Activated CD4-positive, alpha-beta T cell treated with anti-CD3 and anti-CD28 coated beads for 1 hour (primary cell): Measurements from ENCODE around the gene GNA12.
A peak's percentile ranks its signal among the peaks of the same experiment; 100 is the strongest.
"Not testable (repeated sequence)": the region's sequence is repeated elsewhere in the genome, so short reads cannot be mapped to it uniquely, and the experiment has no call there.

Source experiments
- DNase-seq: peaks from one replicate; pipeline ENCODE4 v3.0.0-alpha.2; 2020

The GNA12 gene

DNA sequence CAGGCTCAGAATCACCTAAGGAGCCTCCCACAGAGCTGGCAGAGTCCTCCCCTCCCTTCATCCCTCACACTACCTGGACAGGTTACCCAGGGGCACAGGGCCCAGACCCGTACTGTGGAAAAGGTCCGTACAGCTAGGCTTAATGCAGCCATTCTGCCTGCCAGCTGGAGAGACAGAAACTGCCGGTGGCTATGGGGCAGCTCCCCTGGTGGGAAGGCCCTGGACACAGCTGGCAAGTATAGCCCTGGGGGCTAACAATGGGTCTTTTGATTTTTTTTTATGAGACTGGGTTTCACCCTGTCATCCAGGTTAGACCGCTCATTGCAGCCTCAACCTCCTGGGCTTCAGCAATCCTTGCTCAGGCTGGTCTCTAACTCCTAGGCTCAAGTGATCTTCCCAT, 68.3 kb downstream of the GNA12 start:
- no peak for DNase-seq

DNA sequence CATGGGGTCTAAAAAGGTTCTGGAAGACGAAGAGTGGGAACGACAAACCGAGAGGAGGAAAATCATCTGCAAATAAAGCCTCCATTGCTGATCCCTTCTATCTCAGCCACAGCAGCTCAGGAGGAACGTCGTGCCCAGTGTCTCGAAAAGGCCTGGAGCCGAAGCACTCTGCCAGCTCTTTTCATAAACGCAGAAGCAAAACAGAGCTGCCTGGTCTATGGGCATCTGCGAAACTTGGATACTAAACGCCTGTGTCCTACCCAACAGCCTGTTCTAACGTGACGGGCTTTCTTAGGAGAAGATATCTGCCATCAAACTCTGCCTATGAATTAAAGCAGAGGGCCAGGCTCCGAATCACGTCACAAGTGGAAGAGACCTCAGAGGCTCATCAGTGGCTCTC, 68.7 kb downstream of the GNA12 start:
- DNase-seq: no peak

- no peak for DNase-seq
Measured at GRCh38 chr7:2774935-2775334, 69.2 kb downstream of the GNA12 start.

DNA sequence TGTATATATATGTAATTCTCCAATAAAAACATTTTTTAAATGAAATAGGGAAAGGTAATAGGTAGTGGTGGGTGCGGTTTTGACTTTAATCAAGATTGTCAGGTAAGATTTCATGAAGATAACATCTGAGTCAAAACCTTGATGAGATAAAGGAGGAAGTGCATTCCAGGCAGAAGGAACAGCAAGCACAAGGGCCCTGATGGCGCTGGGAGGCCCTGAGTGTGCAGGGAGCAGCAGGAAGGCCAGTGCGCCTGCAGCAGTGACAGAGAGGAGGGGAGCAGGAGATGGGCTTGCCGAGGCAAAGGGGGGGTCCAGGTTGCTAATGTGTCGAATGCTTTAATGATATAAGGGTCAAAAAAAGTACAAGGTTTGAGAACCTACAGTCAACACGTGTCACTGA, 69.8 kb downstream of the GNA12 start:
- DNase-seq: no peak

- no peak for DNase-seq
Measured at GRCh38 chr7:2773608-2774007, 70.5 kb downstream of the GNA12 start.

DNA sequence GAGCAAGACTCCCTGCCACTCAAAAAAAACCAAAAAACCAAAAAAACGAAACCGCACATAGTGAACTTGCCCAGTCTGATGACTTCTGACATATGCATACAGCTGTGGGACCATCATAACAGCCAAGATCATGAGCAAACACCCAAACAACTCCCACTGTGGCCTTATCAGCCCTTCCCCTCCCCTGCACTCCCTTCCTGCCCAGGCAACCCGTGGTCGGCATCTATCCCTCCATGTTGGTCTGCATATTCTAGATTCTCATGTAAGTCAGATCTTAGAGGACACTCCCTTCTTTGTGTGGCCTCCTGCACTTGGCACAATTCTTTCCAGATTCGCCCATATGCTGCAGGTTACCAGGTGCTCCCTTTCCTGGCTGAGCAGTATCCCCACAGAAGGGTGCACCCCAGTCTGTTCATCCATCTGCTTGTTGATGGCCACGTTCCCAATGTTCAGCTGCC, 72.8 kb downstream of the GNA12 start:
- no peak for DNase-seq

DNA sequence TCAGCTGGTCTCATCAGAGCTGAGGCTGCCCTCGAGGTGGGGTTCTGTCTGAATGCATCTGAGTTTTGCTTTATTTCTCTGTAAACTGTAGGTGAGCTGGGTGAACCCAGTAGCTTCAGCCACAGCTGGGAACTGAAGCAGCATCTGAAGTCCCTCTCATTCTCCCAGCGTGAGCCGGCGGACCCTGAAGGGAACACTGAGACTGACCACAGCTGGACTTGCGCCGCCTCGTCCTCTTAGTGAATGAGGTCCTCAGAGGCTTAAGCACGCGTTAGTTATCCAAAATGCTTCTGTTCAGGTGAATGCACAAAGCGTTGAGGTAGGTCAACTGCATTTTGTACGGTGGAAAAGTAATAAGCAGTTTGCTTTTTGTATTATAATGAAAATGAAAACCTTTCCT, 79.5 kb downstream of the GNA12 start:
- DNase-seq: no peak

GRCh38 chr7:2763597-2763996, 80.5 kb downstream of the GNA12 start:
- DNase-seq: no peak

GRCh38 chr7:2761801-2762497, 82.2 kb downstream of the GNA12 start:
- no peak for DNase-seq

- no peak for DNase-seq
Measured at GRCh38 chr7:2761131-2761624, 82.9 kb downstream of the GNA12 start.

DNA sequence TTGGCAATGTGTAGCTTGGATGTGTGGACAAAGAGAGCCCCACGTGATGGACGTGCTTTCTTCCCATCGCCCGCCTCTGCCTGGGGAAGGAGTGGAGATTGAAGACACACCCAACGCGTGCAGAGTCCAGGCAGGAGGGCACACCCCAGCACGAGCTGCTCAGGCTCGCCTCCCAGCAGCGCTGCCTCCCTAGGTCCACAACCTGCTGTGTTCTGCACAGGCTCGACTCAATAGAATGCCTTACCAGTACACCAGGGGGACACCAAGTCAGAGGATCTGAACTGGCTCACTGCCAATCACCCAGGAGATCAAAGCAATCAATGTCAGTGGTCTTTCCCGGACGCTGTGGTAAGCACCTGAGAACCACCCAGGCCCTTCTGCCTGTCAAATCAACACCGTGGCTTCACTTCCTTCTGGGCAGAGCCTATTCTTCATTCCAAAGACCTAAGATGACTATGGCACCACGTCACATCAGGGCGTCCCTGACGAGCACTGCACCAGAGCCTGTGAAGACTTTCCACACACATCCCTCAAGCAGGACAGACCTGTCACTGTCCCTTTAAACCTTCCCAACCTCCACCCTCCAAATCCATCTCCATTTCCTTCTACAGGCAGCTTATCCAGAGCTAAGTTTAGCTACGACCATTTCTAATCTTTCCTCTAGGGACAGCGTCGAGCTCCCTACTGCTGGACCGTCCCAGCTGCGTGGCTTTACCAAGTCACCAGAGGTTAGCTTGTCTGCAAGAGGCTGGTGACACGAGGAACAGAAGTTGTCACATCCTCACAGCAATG, 83.8 kb downstream of the GNA12 start:
- DNase-seq: no peak

- DNase-seq: no peak
Measured at GRCh38 chr7:2759736-2760097, 84.4 kb downstream of the GNA12 start.

GRCh38 chr7:2758673-2759616, 85.2 kb downstream of the GNA12 start:
- DNase-seq: no peak

DNA sequence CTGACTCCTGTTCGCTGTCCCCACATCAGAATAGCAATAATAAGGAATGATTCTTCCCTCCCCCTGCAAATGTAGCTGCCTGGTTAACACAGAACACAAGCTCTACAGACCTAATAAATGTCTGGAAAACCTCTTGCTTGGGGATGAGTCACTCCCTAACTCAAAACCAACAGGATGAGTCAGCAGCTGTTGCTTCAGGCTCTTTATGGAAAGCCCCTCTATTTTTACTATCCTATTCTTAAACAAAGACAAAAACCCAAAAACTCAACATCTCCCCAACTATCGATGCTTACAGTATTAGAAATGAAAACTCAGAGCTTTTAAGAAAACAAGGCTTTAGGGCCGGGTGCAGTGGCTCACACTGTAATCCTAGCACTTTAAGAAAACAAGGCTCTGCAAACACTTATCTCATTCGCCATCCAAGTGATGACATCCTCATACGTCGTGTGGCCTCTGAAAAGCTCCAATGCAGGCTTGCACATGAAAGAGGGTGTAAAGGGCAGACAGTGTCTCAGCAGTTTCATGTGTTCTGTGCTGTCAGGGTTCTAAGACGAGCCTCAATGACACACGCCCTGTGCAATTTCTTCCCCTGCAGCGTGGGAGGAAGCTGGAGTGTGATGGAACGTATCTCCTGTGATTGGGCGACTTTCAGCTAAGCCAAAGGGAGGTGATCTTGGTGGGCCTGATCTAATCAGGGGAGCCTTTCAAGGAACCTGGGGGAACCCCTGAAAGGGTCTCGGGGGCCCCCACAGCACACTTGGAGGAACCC, 86.0 kb downstream of the GNA12 start:
- DNase-seq: peak; percentile 19

- DNase-seq: no peak
Measured at GRCh38 chr7:2757361-2757903, 86.7 kb downstream of the GNA12 start.

GRCh38 chr7:2755531-2755930, 88.6 kb downstream of the GNA12 start:
- DNase-seq: no peak

GRCh38 chr7:2754912-2755311, 89.2 kb downstream of the GNA12 start:
- no peak for DNase-seq

- DNase-seq: no peak
Measured at GRCh38 chr7:2754086-2754485, 90.0 kb downstream of the GNA12 start.

DNA sequence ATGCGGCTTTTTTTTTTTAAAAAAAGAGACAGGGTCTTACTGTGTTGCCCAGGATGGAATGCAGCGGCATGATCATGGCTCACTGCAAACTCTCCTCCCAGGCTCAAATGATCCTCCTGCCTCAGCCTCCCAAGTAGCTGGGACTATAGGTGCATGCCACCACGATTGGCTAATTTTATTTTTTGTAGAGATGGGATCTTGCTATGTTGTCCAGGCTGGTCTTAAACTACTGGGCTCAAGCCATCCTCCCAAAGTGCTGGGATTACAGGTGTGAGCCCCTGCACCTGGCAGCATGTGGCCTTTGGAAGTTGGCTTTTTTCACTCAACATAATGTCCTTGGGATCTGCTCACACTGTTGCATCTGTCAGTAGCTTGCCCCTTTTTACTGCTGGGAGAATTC, 91.0 kb downstream of the GNA12 start:
- DNase-seq: no peak

- no peak for DNase-seq
Measured at GRCh38 chr7:2751086-2751485, 93.0 kb downstream of the GNA12 start.

GRCh38 chr7:2750004-2750407, 94.1 kb downstream of the GNA12 start:
- DNase-seq: no peak

- not testable (repeated sequence) for DNase-seq
Measured at GRCh38 chr7:2748684-2749083, 95.4 kb downstream of the GNA12 start.
